Thyroid gland (tissue), 4 donors: Measurements from ENCODE around the gene ZNF451.

Source experiments
- CTCF ChIP-seq, 6 experiments: fragments of 200-600 bp in 3 of 6; fragments of 450-650 bp in 3 of 6; sonication (generic) in 3 of 6; IDR thresholded peaks; one replicate each; pipeline ENCODE4 v1.5.1; 2016 to 2019; ENCODE audit warnings: antibody characterized with exemption in 6 of 6, mild to moderate bottlenecking in 2 of 6, inconsistent platforms in 1 of 6, moderate library complexity in 1 of 6
- POLR2A ChIP-seq, 2 donors: fragments of 450-650 bp; IDR thresholded peaks; one replicate each; pipeline ENCODE4 v1.6.1; 2017; ENCODE audit warnings: antibody characterized with exemption in 2 of 2, mild to moderate bottlenecking in 2 of 2, moderate library complexity in 1 of 2

DNA sequence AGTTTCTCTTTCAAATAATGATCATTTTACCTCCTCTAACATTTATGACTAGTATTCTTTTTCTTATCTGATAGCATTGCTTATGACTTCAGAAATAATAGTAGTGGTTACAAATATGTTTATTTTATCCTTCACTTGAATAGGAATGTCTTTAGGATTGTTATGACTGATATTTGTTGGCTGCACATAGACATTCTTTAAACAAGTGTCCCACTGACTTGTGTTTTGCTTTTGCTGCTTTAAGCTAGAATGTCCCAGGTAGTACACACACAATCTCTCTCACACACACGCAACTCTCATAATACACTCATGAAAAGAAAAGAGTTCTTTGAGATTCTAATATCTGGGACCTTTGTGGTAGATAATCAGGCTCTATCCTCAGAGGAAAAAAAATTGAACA lies 21.9 kb upstream of the ZNF451 start:
- TF ChIP-seq CTCF (IDR thresholded peaks at IDR 0.05), result no peak
- no peak for TF ChIP-seq POLR2A (IDR thresholded peaks at IDR 0.05)
